CD4-positive, CD25-positive, alpha-beta regulatory T cell (primary cell): ENCODE measurements around the gene HOXD4. TPM values are rescaled to one million over a fixed set of nuclear protein-coding genes. Genes with fewer than 3 reads are reported as not detected.

Experiments used
- ATAC-seq, 2 donors: fragments of 150-1000 bp; cut with Tn5 transposase; one replicate each; pipeline ENCODE4 v1.10.0; 2021; ENCODE audit warnings: low read depth in 2 of 2, moderate number of reproducible peaks in 2 of 2, moderate library complexity in 1 of 2
- DNase-seq, 3 donors: peaks; one replicate each; pipeline versions ENCODE4 v3.0.0 to v3.0.0-alpha.2; 2012 to 2022; ENCODE audit warnings: mixed read lengths in 1 of 3
- H3K27ac ChIP-seq: one replicate; pipeline ENCODE4 v1.7.0; 2013; ENCODE audit warnings: mild to moderate bottlenecking, low read length; ENCODE audit not compliant: insufficient read depth, poor library complexity, severe bottlenecking
- H3K27me3 ChIP-seq: one replicate; pipeline ENCODE4 v1.7.0; 2013; ENCODE audit warnings: low read length; ENCODE audit not compliant: control insufficient read depth, insufficient read depth
- H3K36me3 ChIP-seq: one replicate; pipeline ENCODE4 v1.7.0; 2013; ENCODE audit warnings: mild to moderate bottlenecking, low read length, moderate library complexity; ENCODE audit not compliant: control insufficient read depth, insufficient read depth
- H3K4me1 ChIP-seq: 2 replicates; pipeline ENCODE4 v1.7.0; 2013; ENCODE audit warnings: mild to moderate bottlenecking, low read length; ENCODE audit not compliant: insufficient read depth, control insufficient read depth, poor library complexity, severe bottlenecking
- H3K4me3 ChIP-seq: one replicate; pipeline ENCODE4 v1.7.0; 2013; ENCODE audit warnings: low read depth, mild to moderate bottlenecking, low read length, moderate library complexity
- H3K9me3 ChIP-seq, 2 experiments: 1 replicate in 1 of 2; 2 replicates in 1 of 2; pipeline ENCODE4 v1.7.0; 2013; ENCODE audit warnings: low read length in 2 of 2, mild to moderate bottlenecking in 1 of 2, moderate library complexity in 1 of 2; ENCODE audit not compliant: control insufficient read depth in 2 of 2
- H3K27ac Mint-ChIP-seq, 3 donors: one replicate each; pipeline ENCODE4 v1.8.0; 2020 to 2022; ENCODE audit warnings: mild to moderate bottlenecking in 3 of 3, mixed read lengths in 3 of 3, moderate library complexity in 2 of 3
- H3K27me3 Mint-ChIP-seq: one replicate; pipeline ENCODE4 v1.8.0; 2022; ENCODE audit warnings: mild to moderate bottlenecking, mixed read lengths
- H3K36me3 Mint-ChIP-seq: one replicate; pipeline ENCODE4 v1.8.0; 2020; ENCODE audit warnings: mixed read lengths
- H3K4me1 Mint-ChIP-seq, 4 donors: one replicate each; pipeline ENCODE4 v1.8.0; 2020 to 2022; ENCODE audit warnings: mixed read lengths in 4 of 4, mild to moderate bottlenecking in 1 of 4
- H3K4me3 Mint-ChIP-seq, 4 donors: one replicate each; pipeline ENCODE4 v1.8.0; 2020 to 2022; ENCODE audit warnings: mild to moderate bottlenecking in 4 of 4, mixed read lengths in 4 of 4, moderate library complexity in 3 of 4
- H3K9me3 Mint-ChIP-seq, 7 donors: one replicate each; pipeline ENCODE4 v1.8.0; 2020 to 2022; ENCODE audit warnings: mixed read lengths in 7 of 7, mild to moderate bottlenecking in 3 of 7, moderate library complexity in 2 of 7
- polyA plus RNA-seq, 4 donors: library from polyadenylated mRNA; unstranded; fragments of 300-500 nt; fragmentation: Illumina TruSeq; gene quantifications; one replicate each; pipeline ENCODE4 v1.2.3, GENCODE V29; 2021
- total RNA-seq: library from RNA; stranded (reverse); gene quantifications from one replicate; pipeline ENCODE4 v1.2.3, GENCODE V29; 2022

HOXD4 gene
- total and polyA plus RNA-seq, 5 donors from 2014 or later: not detected

DNA sequence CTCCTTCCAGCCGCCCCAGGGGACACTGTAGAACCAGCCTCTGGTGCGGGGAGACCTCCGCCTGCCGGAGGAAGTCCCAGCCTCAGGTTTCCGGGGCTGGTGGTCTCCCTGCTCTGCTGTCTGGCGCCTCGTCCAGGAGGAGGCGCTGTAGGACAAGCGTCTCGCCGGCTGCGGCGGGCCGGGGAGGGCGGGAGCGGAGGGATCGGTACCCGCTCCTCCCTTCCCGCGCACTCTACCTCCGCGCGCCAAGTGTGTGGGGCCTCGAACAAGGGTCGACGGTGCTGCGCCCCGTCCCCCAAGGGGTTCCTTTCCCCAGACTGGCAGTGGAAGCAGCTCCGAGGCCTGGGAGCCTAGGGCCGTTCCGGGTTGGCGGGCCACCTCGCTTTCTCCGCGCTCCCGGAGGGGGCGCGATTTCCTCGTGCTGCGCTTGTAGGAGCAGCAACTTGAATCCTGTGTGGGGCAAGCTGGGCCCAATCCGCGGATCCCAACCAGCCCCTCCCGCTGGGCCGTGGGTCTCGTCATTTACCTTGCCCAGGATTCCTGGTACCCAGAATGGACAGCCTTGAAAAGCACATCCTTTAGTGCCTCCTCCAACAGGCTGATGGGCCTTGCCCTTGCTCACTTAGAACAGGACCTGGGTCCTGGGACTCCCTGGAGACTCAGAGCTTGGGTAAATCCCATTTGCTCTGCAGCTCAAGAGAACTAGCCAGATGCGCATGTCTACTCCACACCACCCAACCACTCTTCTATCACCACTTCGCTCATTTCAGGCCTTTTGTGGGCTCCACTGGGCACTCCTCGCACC, 10.6 kb upstream of the HOXD4 start:
- Mint-ChIP-seq H3K4me1 (peaks cover 0 to 32% (median 17%) of the 10 kb centered on the region in 4 donors), H3K36me3 (peaks cover 4% of the 10 kb centered on the region), H3K27me3 (peaks cover 88% of the 10 kb centered on the region), H3K9me3 (peaks cover 0 to 19% (median 5%) of the 10 kb centered on the region in 7 donors), H3K27ac (peak overlapping the region in 2 of 3 donors; percentile 51 to 94), H3K4me3 (peak overlapping the region in 3 of 4 donors; percentile 36 to 46 (median 38))
- ATAC-seq: peak; percentile 42 to 64
- Histone ChIP-seq H3K9me3 (peaks cover 4 to 10% of the 10 kb centered on the region in 2 experiments), H3K27me3 (peaks cover 60% of the 10 kb centered on the region), H3K27ac (no peak overlapping the region), H3K4me1 (peaks cover 26% of the 10 kb centered on the region), H3K36me3 (no peaks in the 10 kb centered on the region), H3K4me3 (no peak overlapping the region)
- peak; percentile 30 to 71 (median 50) for DNase-seq

DNA sequence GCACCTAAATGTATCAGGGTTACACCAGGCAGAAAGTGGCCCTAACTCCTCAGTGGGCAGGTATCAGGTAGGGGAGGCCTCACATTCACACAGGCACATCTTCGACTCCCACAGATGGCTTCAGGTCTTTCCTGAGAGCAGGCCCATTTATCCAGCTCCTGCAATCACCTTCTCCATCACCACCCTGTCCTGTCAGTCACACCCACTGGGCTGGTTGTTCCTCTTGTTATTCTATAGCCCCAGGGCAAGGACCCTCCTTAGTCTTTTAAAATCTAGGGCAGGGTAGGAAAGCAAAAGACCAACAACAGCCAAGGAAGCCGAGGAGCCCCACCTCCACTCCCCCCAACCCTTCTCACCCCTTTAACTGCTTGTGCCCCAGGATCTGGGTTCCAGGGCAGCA, 9.1 kb upstream of the HOXD4 start:
- DNase-seq: no peak
- H3K27ac Mint-ChIP-seq: no peak overlapping the region
- Histone ChIP-seq H3K27me3 (peaks cover 66% of the 10 kb centered on the region), H3K9me3 (peaks cover 4 to 8% of the 10 kb centered on the region in 2 experiments), H3K36me3 (no peaks in the 10 kb centered on the region), H3K27ac (no peak overlapping the region), H3K4me1 (peaks cover 12% of the 10 kb centered on the region), H3K4me3 (no peak overlapping the region)
- no peak for ATAC-seq
- H3K9me3 Mint-ChIP-seq: peaks cover 0 to 18% (median 5%) of the 10 kb centered on the region in 7 donors
- H3K36me3 Mint-ChIP-seq: peaks cover 4% of the 10 kb centered on the region
- H3K4me3 Mint-ChIP-seq: no peak overlapping the region
- peaks cover 91% of the 10 kb centered on the region for H3K27me3 Mint-ChIP-seq
- H3K4me1 Mint-ChIP-seq: peaks cover 0 to 21% (median 14%) of the 10 kb centered on the region in 4 donors

DNA sequence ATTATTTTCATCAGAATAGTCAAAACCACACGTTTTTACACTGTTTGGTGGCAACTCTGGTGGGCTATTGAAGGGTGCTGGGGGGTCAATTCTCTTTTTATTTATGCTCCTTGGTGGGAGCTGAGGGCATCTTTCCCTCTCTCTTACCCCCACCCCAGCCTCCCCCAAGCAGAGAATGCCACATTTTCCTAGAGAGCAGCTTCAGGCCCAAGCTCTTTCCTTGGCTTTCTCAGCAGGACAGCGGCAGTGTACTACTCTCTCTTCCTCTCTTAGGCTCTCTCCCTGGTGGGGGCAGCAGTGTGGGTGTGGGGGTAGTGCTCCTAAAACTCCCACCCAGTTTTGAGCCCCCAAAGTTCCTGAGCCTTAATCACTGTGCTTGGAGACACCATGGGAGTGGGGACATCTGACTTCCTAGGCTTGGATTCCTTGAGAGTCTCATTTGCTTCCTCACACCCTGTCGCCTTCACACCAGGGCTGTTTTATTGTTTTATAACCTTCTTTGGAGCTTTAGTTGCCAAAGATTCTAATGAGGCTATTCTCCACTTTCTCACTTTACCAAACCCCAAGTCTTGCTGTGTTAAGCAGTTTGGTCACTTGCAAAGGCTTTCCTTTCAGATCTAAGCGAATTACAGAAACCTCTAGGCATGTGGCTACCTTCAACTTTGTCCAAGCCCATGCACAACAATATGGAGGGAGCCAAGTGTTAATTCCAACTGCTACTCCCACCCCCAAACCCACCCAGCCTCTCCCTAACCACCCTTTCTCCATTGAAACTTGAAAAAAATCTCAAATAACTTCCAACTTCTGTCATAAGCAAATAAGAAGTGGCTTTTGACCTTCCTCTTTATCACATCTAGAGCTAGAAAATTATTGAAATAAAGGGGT, 6.0 kb upstream of the HOXD4 start:
- Histone ChIP-seq H3K4me3 (no peak overlapping the region), H3K9me3 (peaks cover 0 to under 1% of the 10 kb centered on the region in 2 experiments), H3K4me1 (peaks cover 8% of the 10 kb centered on the region), H3K36me3 (no peaks in the 10 kb centered on the region), H3K27me3 (peaks cover 51% of the 10 kb centered on the region), H3K27ac (no peak overlapping the region)
- Mint-ChIP-seq H3K4me3 (no peak overlapping the region), H3K4me1 (peaks cover 0 to 14% (median 3%) of the 10 kb centered on the region in 4 donors), H3K36me3 (no peaks in the 10 kb centered on the region), H3K27me3 (peaks cover 88% of the 10 kb centered on the region), H3K27ac (no peak overlapping the region), H3K9me3 (peaks cover 0 to 9% (median 0%) of the 10 kb centered on the region in 7 donors)
- no peak for ATAC-seq
- DNase-seq: no peak

DNA sequence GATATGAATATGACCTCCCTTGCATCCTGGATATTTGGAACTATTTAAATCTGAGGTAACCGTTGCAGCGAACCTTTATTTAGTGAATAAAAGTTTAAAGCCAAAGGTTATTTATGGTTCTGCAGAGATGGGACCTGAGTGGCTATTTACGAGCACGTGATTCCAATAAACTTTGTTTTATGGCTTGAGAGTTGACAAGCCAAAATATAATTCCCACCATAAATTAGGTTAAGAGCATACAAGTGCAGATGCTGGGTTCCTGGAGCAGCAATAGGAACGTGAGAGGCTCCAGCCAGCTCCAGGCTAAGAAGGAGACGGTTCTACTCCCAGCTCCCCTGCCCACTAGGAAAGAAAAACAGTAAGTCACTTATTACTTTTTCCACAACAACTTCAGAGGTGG, 5.2 kb upstream of the HOXD4 start:
- no peaks in the 10 kb centered on the region for H3K36me3 ChIP-seq
- H3K9me3 ChIP-seq: peaks cover 0 to 4% of the 10 kb centered on the region in 2 experiments
- peaks cover 48% of the 10 kb centered on the region for H3K27me3 ChIP-seq
- ATAC-seq (no peak), DNase-seq (no peak)
- H3K4me3 ChIP-seq: no peak overlapping the region
- peaks cover under 1% of the 10 kb centered on the region for H3K4me1 ChIP-seq
- Mint-ChIP-seq H3K4me1 (peaks cover 0 to 13% (median 2%) of the 10 kb centered on the region in 4 donors), H3K27ac (no peak overlapping the region), H3K36me3 (no peaks in the 10 kb centered on the region), H3K27me3 (peaks cover 90% of the 10 kb centered on the region), H3K4me3 (no peak overlapping the region), H3K9me3 (peaks cover 0 to 9% (median 0%) of the 10 kb centered on the region in 7 donors)
- H3K27ac ChIP-seq: no peak overlapping the region

DNA sequence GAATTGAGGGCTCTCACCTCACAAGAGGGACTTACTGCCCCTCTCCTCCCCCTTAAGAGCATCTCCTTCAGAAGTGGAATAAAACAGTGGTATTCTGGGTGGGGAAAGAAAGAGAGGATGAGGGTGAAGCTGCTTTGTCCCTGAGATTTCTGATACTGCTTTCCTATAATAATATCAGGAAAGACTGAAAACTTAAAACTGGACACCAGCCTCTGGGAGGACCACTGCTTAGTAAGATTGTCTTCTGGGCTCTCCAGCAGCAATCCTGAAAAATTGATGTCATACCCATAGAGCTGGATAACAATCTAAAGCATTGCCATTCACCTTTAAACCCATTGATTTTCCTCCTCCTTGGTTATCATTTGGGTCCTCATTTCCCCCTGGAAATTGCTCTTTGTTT, 4.7 kb upstream of the HOXD4 start:
- H3K27ac Mint-ChIP-seq: no peak overlapping the region
- H3K36me3 ChIP-seq: no peaks in the 10 kb centered on the region
- peaks cover 0 to 14% (median 0%) of the 10 kb centered on the region in 4 donors for H3K4me1 Mint-ChIP-seq
- H3K9me3 Mint-ChIP-seq: peaks cover 0 to 9% (median 0%) of the 10 kb centered on the region in 7 donors
- H3K27ac ChIP-seq: no peak overlapping the region
- no peak for DNase-seq
- H3K27me3 Mint-ChIP-seq: peaks cover 89% of the 10 kb centered on the region
- ATAC-seq: no peak
- peaks cover 0 to 4% of the 10 kb centered on the region in 2 experiments for H3K9me3 ChIP-seq
- H3K4me3 ChIP-seq: no peak overlapping the region
- no peak overlapping the region for H3K4me3 Mint-ChIP-seq
- no peaks in the 10 kb centered on the region for H3K36me3 Mint-ChIP-seq
- H3K27me3 ChIP-seq: peaks cover 47% of the 10 kb centered on the region
- H3K4me1 ChIP-seq: no peaks in the 10 kb centered on the region

DNA sequence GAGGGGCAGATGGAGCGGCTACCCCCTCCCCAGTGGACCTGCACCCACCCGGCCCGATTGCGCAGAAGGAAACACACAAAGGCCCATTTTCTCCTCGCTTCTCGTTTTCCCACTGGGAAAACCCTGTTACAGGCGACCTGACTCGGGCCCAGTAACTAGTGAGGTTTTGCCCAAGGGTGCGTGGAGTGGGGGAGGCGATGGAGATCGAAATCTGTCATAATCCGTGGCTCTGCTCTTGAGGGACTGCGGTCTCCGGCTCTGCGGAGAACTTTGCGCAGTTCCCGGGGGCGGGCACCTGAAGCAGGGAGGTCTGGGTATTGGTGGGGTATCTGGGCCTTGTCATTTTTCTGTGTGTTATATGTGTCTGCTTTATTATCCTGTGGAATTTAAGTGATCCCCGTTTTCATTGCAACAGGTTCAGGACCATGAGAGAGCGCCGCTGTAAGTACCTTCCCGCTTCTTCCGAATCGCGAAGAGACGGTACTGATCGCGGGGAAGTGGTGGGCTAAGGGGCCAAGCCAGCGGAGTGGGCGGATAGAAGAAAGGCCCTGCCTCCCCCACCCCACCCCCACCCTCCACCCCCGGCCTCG, 4.0 kb upstream of the HOXD4 start:
- Histone ChIP-seq H3K4me3 (no peak overlapping the region), H3K4me1 (no peaks in the 10 kb centered on the region), H3K27ac (no peak overlapping the region), H3K9me3 (peaks cover 0 to 4% of the 10 kb centered on the region in 2 experiments), H3K27me3 (peaks cover 41% of the 10 kb centered on the region), H3K36me3 (no peaks in the 10 kb centered on the region)
- H3K9me3 Mint-ChIP-seq: peaks cover 0 to 9% (median 0%) of the 10 kb centered on the region in 7 donors
- DNase-seq (no peak), ATAC-seq (no peak)
- peak overlapping the region in 1 of 3 donors; percentile 23 for H3K27ac Mint-ChIP-seq
- H3K36me3 Mint-ChIP-seq: no peaks in the 10 kb centered on the region
- peaks cover 85% of the 10 kb centered on the region for H3K27me3 Mint-ChIP-seq
- H3K4me3 Mint-ChIP-seq: no peak overlapping the region
- H3K4me1 Mint-ChIP-seq: peaks cover 0 to 14% (median 0%) of the 10 kb centered on the region in 4 donors

DNA sequence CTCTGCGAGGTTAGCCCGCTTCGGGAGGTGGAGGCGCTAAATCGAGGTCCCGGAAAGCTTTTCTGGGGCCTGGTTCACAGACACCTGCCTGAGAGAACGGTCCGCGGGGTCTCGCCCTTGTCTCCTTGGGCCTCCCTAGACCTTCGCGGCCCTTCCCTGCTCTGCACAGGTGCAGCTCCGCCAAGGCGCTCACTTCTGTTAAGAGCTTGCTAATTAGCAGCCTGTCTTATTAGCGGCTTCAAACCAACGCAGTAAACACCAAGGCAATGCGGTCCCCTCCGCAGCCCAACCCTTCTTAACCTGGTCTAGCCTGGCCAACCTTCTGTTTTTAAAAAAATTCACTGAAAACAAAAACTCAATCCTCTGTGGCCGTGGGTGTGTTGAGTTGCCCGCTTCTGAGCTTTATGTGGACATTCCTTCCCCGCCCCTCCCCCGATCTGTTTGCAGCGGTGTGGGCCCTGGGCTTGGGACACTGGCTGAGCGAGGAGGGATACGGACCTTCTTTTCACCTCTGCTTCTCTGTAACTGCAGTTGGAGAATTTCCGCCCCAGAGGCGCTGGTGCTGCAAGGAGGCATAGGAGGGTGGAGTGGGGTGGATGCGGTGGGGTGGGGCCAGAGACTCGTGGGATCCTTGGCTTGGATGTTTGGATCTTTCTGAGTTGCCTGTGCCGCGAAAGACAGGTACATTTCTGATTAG, 3.4 kb upstream of the HOXD4 start:
- peaks cover 0 to 14% (median 0%) of the 10 kb centered on the region in 4 donors for H3K4me1 Mint-ChIP-seq
- ATAC-seq: no peak
- Histone ChIP-seq H3K4me3 (no peak overlapping the region), H3K36me3 (no peaks in the 10 kb centered on the region), H3K27ac (no peak overlapping the region), H3K9me3 (peaks cover 0 to 4% of the 10 kb centered on the region in 2 experiments), H3K4me1 (no peaks in the 10 kb centered on the region), H3K27me3 (peaks cover 41% of the 10 kb centered on the region)
- no peak for DNase-seq
- H3K27ac Mint-ChIP-seq: no peak overlapping the region
- H3K9me3 Mint-ChIP-seq: peaks cover 0 to 8% (median 0%) of the 10 kb centered on the region in 7 donors
- H3K4me3 Mint-ChIP-seq: no peak overlapping the region
- H3K36me3 Mint-ChIP-seq: no peaks in the 10 kb centered on the region
- peaks cover 89% of the 10 kb centered on the region for H3K27me3 Mint-ChIP-seq
